K562 (cell line): Measurements from ENCODE around the gene STEEP1. TPM values are rescaled to one million over a fixed set of nuclear protein-coding genes. Genes with fewer than 3 reads are reported as not detected.
A peak's percentile ranks its signal among the peaks of the same experiment; 100 is the strongest.

ENCODE experiments used
- ARID3A ChIP-seq: IDR thresholded peaks from 2 replicates; pipeline ENCODE4 v1.6.1; 2012; ENCODE audit warnings: low read depth, low read length, improper control_type of control experiment, borderline replicate concordance
- CEBPB ChIP-seq: fragments of 450-650 bp; IDR thresholded peaks from 2 replicates; pipeline ENCODE4 v1.6.1; 2016; ENCODE audit warnings: missing genetic modification characterization, missing compliant biosample characterization
- CTBP1 ChIP-seq: fragments of 450-650 bp; IDR thresholded peaks from 2 replicates; pipeline ENCODE4 v1.6.1; 2016; ENCODE audit warnings: borderline replicate concordance
- GTF2B ChIP-seq: IDR thresholded peaks from 2 replicates; pipeline ENCODE4 v1.6.1; 2011; ENCODE audit not compliant: insufficient read length; ENCODE audit errors: extremely low read depth
- HLTF ChIP-seq: fragments of 450-650 bp; IDR thresholded peaks from 2 replicates; pipeline ENCODE4 v1.6.1; 2016
- ILF3 ChIP-seq: fragments of 450-650 bp; IDR thresholded peaks from 2 replicates; pipeline ENCODE4 v1.6.1; 2018; ENCODE audit warnings: antibody characterized with exemption, mild to moderate bottlenecking, moderate library complexity, borderline replicate concordance
- IRF1 ChIP-seq: sonication (generic); formaldehyde crosslinking; IDR thresholded peaks from 2 replicates; pipeline ENCODE4 v1.8.0; 2022; ENCODE audit warnings: missing genetic modification reagents, mild to moderate bottlenecking, borderline replicate concordance
- JUN ChIP-seq, 2 experiments: sonication (generic) in 1 of 2; formaldehyde crosslinking in 1 of 2; IDR thresholded peaks; 2 replicates each; pipeline versions ENCODE4 v1.6.1 to v1.8.0; 2012 to 2022; ENCODE audit warnings: borderline replicate concordance in 2 of 2, mild to moderate bottlenecking in 2 of 2, improper control_type of control experiment in 1 of 2, low read depth in 1 of 2, low read length in 1 of 2, missing genetic modification reagents in 1 of 2
- JUND ChIP-seq, 2 experiments: IDR thresholded peaks; 2 replicates in 1 of 2; 3 replicates in 1 of 2; pipeline ENCODE4 v1.6.1; 2011; ENCODE audit warnings: borderline replicate concordance in 2 of 2, low read depth in 2 of 2, low read length in 2 of 2, improper control_type of control experiment in 1 of 2, missing biosample characterization in 1 of 2, missing genetic modification characterization in 1 of 2, missing genetic modification reagents in 1 of 2
- KLF13 ChIP-seq: fragments of 450-650 bp; IDR thresholded peaks from 2 replicates; pipeline ENCODE4 v1.6.1; 2016; ENCODE audit warnings: missing genetic modification characterization, low read depth, mild to moderate bottlenecking, missing compliant biosample characterization, moderate library complexity, borderline replicate concordance
- KLF16 ChIP-seq: IDR thresholded peaks from 2 replicates; pipeline ENCODE4 v1.6.1; 2016; ENCODE audit warnings: antibody characterized with exemption
- NRF1 ChIP-seq, 2 experiments: fragments of 450-650 bp; IDR thresholded peaks in 1 of 2; conservative IDR thresholded peaks in 1 of 2; 2 replicates each; pipeline ENCODE4 v1.6.1; 2014; ENCODE audit warnings: mild to moderate bottlenecking in 2 of 2
- PBX2 ChIP-seq, 2 experiments: IDR thresholded peaks in 1 of 2; conservative IDR thresholded peaks in 1 of 2; 2 replicates each; pipeline ENCODE4 v1.6.1; 2016; ENCODE audit warnings: low read depth in 2 of 2, mild to moderate bottlenecking in 1 of 2, missing compliant biosample characterization in 1 of 2, missing genetic modification characterization in 1 of 2, moderate library complexity in 1 of 2
- SMAD2 ChIP-seq: fragments of 150-350 bp; IDR thresholded peaks from 2 replicates; pipeline ENCODE4 v1.6.1; 2014; ENCODE audit warnings: low read depth, mild to moderate bottlenecking, low read length
- SMARCA5 ChIP-seq: fragments of 450-650 bp; IDR thresholded peaks from 2 replicates; pipeline ENCODE4 v1.6.1; 2016
- SRF ChIP-seq, 2 experiments: fragments of 250-450, 450-650 bp in 1 of 2; sonication (Bioruptor Pico) in 1 of 2; sonication (generic) in 1 of 2; formaldehyde crosslinking; IDR thresholded peaks; 2 replicates each; pipeline versions ENCODE4 v1.5.0 to v1.5.1; 2020 to 2022; ENCODE audit warnings: mild to moderate bottlenecking in 1 of 2, missing genetic modification reagents in 1 of 2
- YY1 ChIP-seq, 3 experiments: IDR thresholded peaks; 2 replicates each; pipeline ENCODE4 v1.6.1; 2011; ENCODE audit warnings: low read length in 2 of 3, mild to moderate bottlenecking in 2 of 3, moderate library complexity in 2 of 3, borderline replicate concordance in 1 of 3, control low read depth in 1 of 3, low read depth in 1 of 3; ENCODE audit not compliant: insufficient read depth in 3 of 3, insufficient replicate concordance in 2 of 3, control insufficient read depth in 1 of 3, insufficient read length in 1 of 3; ENCODE audit errors: extremely low read depth in 1 of 3
- ZNF24 ChIP-seq: fragments of 450-650 bp; IDR thresholded peaks from 2 replicates; pipeline ENCODE4 v1.6.1; 2016
- ZNF384 ChIP-seq: IDR thresholded peaks from 2 replicates; pipeline ENCODE4 v1.6.1; 2012; ENCODE audit warnings: low read depth, low read length, improper control_type of control experiment
- polyA plus RNA-seq, 8 experiments: library from polyadenylated mRNA; depleted of rRNA in 4 of 8; stranded (reverse) in 5 of 8; unstranded in 3 of 8; fragments of >200 nt; fragmentation: Nextera tagmentation in 2 of 8; fragmentation: Illumina TruSeq in 1 of 8; extraction: Ambion mirVana in 2 of 8; extraction: Trizol in 1 of 8; gene quantifications; 2 replicates each; pipeline versions ENCODE4 v1.2.1 to v1.2.3, GENCODE V29; 2011 to 2014; ENCODE audit warnings: inconsistent platforms in 1 of 8, missing spikeins in 1 of 8
- total RNA-seq, 7 experiments: library from RNA; depleted of rRNA in 6 of 7; stranded (reverse); fragments of >200 nt in 6 of 7; fragmentation: Illumina TruSeq in 2 of 7; extraction: Trizol in 2 of 7; gene quantifications; 2 replicates each; pipeline versions ENCODE4 v1.2.1 to v1.2.3, GENCODE V29; 2011 to 2021; ENCODE audit warnings: low replicate concordance in 1 of 7

The STEEP1 gene
- total and polyA plus RNA-seq, 9 of the 15 experiments (the other 6 are each of a cell fraction or from before 2014, with no cell fraction given) = 15.0 to 73.7 (median 40.3) TPM

- TF ChIP-seq ZNF384 = no peak
- TF ChIP-seq JUND (IDR thresholded peaks at IDR 0.05; ENCODE audit: borderline replicate concordance, low read depth, low read length) = 0 out of 2 replicates have a peak, but pooled peaks have one; percentile 14
- no peak; the same call in 2 of the 3 replicates for TF ChIP-seq JUND (tag; IDR thresholded peaks at IDR 0.05; ENCODE audit: borderline replicate concordance, low read depth, low read length)
- TF ChIP-seq SMARCA5 = no peak
- no peak for TF ChIP-seq CTBP1
- TF ChIP-seq HLTF = no peak
- no peak for TF ChIP-seq NRF1 (conservative IDR thresholded peaks at IDR 0.05 in 1 of 2, IDR thresholded peaks at IDR 0.05 in 1 of 2)
- no peak for TF ChIP-seq GTF2B
- no peak for TF ChIP-seq ZNF24
- TF ChIP-seq KLF16 = 0 out of 2 replicates have a peak, but pooled peaks have one; percentile 7
- no peak for TF ChIP-seq ARID3A
- peak in 1 of 2 experiments; percentile 50; a peak in 1 of 4 replicates for TF ChIP-seq SRF (CRISPR knock-in tag; IDR thresholded peaks at IDR 0.05)
- TF ChIP-seq PBX2 (CRISPR knock-in tag; IDR thresholded peaks at IDR 0.05; ENCODE audit: low read depth) = no peak
- TF ChIP-seq PBX2 (tag; conservative IDR thresholded peaks at IDR 0.05; ENCODE audit: low read depth) = no peak
- TF ChIP-seq KLF13 = no peak
- no peak for TF ChIP-seq IRF1 (CRISPR knock-in tag)
- TF ChIP-seq YY1 (IDR thresholded peaks at IDR 0.05; ENCODE audit: borderline replicate concordance in 1 of 3, control insufficient read depth in 1 of 3, extremely low read depth in 1 of 3, insufficient read depth in 3 of 3, insufficient read length in 1 of 3, insufficient replicate concordance in 2 of 3, low read depth in 1 of 3, low read length in 2 of 3) = peak in 1 of 3 experiments; percentile 22
- TF ChIP-seq SMAD2 = no peak
- TF ChIP-seq CEBPB (tag) = no peak
- no peak for TF ChIP-seq JUN (IDR thresholded peaks at IDR 0.05; ENCODE audit: borderline replicate concordance, low read depth, low read length)
- no peak for TF ChIP-seq JUN (CRISPR knock-in tag; IDR thresholded peaks at IDR 0.05; ENCODE audit: borderline replicate concordance)
- no peak for TF ChIP-seq ILF3
Observed at GRCh38 chrX:119512146-119512800, 52.9 kb downstream of the STEEP1 start (continued).
